ENCODE results near the gene DCTD. TPM values are rescaled to one million over a fixed set of nuclear protein-coding genes. Genes with fewer than 3 reads are reported as not detected.
A peak's percentile ranks its signal among the peaks of the same experiment; 100 is the strongest.

DCTD gene
- 100 to 1,000 TPM; 112 to 126 TPM for total RNA-seq

DNA sequence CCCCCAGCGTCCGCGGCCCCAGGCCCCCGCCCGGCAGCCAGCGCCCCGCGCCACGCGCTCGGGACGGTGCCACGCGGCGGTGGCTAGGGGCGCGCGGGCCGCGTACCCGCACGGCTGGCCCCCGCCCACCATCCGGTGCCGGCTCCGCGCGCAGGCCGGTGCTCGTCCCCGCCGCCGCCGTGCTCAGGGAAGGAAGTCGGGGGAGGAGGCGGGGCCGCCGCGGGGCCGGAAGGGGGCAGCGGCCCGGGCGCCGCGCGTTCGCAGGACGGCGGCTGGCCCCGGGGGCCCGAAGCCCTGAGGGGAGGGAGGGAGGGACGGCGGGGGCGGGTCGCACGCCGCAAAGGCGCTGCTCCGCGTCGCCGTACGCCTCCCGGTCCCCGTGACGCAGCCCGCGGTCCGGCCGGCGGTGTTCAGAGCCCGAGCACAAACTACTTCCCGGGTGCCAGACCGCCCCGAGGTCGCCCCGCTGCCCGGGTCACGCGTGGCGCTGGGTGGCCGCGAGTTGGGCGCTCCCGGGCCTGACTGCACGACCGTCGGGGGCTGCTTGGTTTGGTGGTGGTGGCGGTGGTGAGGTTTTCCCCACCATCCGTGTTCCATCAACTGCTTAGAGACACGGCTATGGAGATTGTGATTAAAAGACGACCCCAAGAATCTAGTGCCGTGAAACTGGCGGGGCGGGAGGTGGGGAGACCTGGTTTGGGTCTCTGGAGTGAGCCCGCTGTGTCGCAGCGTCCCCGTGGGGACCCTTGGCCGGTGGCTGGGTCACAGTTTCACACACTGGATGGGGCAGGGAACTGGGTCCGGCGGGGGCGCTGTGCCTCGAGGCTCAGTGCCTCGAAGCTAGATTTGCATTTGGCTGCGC is at the start of gene DCTD:
Gene DCTD (minus strand): TSS at position 205 of the 862 bp plus-strand sequence. CDS start 1,818 bp downstream, outside the sequence.
- H3K27ac Mint-ChIP-seq, result peak within 1 kb of the TSS; percentile 94
- H3K27me3 Mint-ChIP-seq (ENCODE audit: low read depth), result no peaks in the 10 kb centered on the region
- peaks cover 61% of the 10 kb centered on the region for H3K4me1 Mint-ChIP-seq (ENCODE audit: low read depth)

DNA sequence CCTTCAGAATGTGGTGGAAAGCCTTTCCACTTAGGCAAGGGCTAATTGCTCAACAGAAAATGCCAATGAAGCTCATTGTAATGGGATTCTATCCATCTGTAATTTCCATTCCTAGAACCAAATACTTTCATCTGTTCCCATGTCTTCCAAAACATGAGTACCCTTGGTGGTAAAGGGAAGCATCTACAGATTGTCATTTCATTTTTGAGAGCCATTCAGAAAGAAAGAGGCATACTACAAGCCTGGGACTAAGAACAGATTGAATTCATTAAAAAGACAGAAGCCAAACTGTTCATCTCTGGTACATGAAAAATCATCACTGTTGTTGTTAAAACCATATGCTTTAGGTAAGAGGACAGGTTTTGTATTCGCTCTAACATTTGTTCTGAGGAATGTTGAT is 43.6 kb upstream of the DCTD start:
- Mint-ChIP-seq H3K4me3 (no peak overlapping the region), H3K27ac (no peak overlapping the region), H3K27me3 (ENCODE audit: low read depth) (peaks cover 9% of the 10 kb centered on the region), H3K4me1 (ENCODE audit: low read depth) (no peaks in the 10 kb centered on the region), H3K36me3 (ENCODE audit: insufficient read depth in 2 of 2) (peaks cover 2 to 8% of the 10 kb centered on the region in 2 donors), H3K9me3 (peaks cover 2 to 3% of the 10 kb centered on the region in 2 donors)
- DNase-seq (no peak), ATAC-seq (replicated peaks in 1 of 2) (no peak)

More for the DNA sequence above, at the start of gene DCTD:
- H3K36me3 Mint-ChIP-seq (ENCODE audit: insufficient read depth in 2 of 2), result peaks cover 4 to 7% of the 10 kb centered on the region in 2 donors
- DNase-seq, result peak; percentile 88 to 90
- peak within 1 kb of the TSS; percentile 79 to 87 for H3K4me3 Mint-ChIP-seq
- peak; percentile 77 to 83 for ATAC-seq (replicated peaks in 1 of 2)
- H3K9me3 Mint-ChIP-seq, result no peaks in the 10 kb centered on the region

DNA sequence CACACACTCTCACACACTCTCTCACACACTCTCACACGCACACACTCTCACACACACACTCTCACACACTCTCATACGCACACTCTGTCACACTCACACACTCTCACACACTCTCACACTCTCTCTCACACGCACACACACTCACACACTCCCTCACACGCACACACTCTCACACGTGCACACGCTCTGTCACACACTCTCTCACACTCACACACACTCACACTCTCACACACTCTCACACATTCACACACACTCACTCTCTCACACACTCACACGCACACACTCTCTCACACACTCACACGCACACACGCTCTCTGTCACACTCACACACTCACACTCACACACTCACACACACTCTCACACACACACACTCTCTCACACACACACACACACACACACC is 43.0 kb upstream of the DCTD start:
- no peak for DNase-seq
- no peak overlapping the region for H3K27ac Mint-ChIP-seq
- peaks cover 4% of the 10 kb centered on the region for H3K27me3 Mint-ChIP-seq (ENCODE audit: low read depth)
- no peak overlapping the region for H3K4me3 Mint-ChIP-seq
- peaks cover 2 to 8% of the 10 kb centered on the region in 2 donors for H3K36me3 Mint-ChIP-seq (ENCODE audit: insufficient read depth in 2 of 2)
- no peaks in the 10 kb centered on the region for H3K4me1 Mint-ChIP-seq (ENCODE audit: low read depth)
- peaks cover 2 to 3% of the 10 kb centered on the region in 2 donors for H3K9me3 Mint-ChIP-seq
- no peak for ATAC-seq (replicated peaks in 1 of 2)

DNA sequence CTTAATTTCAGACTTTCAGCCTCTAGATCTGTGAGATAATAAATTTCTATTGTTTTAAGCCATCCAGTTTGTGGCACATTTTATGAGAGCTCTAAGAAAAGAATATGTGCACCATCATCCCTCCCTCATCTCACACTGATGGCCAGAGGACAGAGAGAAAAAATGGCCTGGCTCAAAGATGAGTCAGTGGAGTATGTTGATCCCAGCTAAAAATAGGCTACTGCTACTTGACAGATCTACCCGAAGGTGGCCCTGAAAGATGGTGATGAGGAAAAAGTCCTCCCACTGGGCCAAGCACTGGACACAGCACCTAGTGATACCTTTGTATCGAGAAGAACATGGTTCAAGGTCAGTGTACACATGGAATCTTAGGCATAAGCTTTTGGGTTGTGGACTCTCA is 38.2 kb upstream of the DCTD start:
- Mint-ChIP-seq H3K27me3 (ENCODE audit: low read depth) (no peaks in the 10 kb centered on the region), H3K36me3 (ENCODE audit: insufficient read depth in 2 of 2) (peaks cover 2 to 8% of the 10 kb centered on the region in 2 donors), H3K4me3 (no peak overlapping the region), H3K9me3 (peaks cover 2% of the 10 kb centered on the region in 2 donors), H3K4me1 (ENCODE audit: low read depth) (no peaks in the 10 kb centered on the region), H3K27ac (no peak overlapping the region)
- ATAC-seq (replicated peaks in 1 of 2) (no peak), DNase-seq (no peak)

DNA sequence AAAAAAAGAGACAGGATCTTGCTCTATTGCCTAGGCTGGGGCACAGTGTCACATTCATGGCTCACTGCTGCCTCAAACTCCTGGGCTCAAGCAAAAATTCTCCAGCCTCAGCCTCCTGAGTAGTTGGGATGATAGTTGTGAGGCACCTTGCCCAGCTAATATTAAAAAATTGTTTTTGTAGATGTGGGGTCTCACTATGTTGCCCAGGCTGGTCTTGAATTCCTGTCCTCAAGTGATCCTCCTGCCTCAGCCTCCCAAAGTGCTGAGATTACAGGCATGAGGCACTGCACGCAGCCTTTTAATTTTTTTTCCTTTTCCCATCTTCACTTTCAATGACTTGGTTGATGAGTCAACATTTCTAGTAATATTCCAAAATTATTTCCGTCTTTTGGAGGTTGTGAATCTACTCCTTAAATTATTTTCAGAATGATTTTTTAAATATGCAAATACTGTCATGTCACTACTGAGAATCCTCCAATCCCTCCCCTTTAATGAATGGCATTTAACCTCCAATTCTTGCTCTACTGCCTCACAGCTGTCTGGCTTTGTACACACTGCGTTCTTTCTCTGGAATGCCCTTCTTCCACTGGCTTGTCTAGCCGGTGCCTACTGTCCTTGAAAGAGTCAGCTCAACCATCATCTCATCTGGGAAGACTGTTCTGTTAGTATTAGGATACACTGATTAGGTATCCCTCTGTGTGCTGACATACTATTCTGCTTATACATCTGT is 27.5 kb upstream of the DCTD start:
- H3K4me3 Mint-ChIP-seq, result no peak overlapping the region
- ATAC-seq (replicated peaks in 1 of 2), result no peak
- no peak overlapping the region for H3K27ac Mint-ChIP-seq
- no peak for DNase-seq
- no peaks in the 10 kb centered on the region for H3K36me3 Mint-ChIP-seq (ENCODE audit: insufficient read depth in 2 of 2)
- no peaks in the 10 kb centered on the region for H3K4me1 Mint-ChIP-seq (ENCODE audit: low read depth)
- H3K9me3 Mint-ChIP-seq, result no peaks in the 10 kb centered on the region
- peaks cover 18% of the 10 kb centered on the region for H3K27me3 Mint-ChIP-seq (ENCODE audit: low read depth)

DNA sequence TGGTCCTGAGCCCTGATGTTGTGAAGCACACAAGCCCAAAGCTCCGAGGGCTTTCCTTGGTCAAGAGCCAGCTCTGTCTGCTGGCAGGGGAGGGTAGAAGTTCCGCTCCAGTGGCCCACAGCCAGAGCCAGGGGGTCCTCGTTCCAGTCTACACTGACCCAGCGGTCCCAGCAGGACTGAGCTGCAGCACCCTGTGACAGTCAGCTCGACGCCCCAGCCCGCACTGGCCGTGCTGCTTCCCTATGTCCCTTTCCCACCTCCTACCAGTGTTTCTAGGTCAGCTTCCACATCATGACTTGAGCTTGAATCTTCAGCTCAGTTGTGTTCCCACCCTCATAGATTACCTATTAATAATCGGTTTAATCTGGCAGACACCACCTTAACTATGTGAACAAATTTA is 22.5 kb upstream of the DCTD start:
- no peak overlapping the region for H3K4me3 Mint-ChIP-seq
- H3K27me3 Mint-ChIP-seq (ENCODE audit: low read depth), result peaks cover 18% of the 10 kb centered on the region
- H3K4me1 Mint-ChIP-seq (ENCODE audit: low read depth), result peaks cover 6% of the 10 kb centered on the region
- DNase-seq, result no peak
- ATAC-seq (replicated peaks in 1 of 2), result no peak
- no peak overlapping the region for H3K27ac Mint-ChIP-seq
- H3K36me3 Mint-ChIP-seq (ENCODE audit: insufficient read depth in 2 of 2), result no peaks in the 10 kb centered on the region
- H3K9me3 Mint-ChIP-seq, result no peaks in the 10 kb centered on the region

DNA sequence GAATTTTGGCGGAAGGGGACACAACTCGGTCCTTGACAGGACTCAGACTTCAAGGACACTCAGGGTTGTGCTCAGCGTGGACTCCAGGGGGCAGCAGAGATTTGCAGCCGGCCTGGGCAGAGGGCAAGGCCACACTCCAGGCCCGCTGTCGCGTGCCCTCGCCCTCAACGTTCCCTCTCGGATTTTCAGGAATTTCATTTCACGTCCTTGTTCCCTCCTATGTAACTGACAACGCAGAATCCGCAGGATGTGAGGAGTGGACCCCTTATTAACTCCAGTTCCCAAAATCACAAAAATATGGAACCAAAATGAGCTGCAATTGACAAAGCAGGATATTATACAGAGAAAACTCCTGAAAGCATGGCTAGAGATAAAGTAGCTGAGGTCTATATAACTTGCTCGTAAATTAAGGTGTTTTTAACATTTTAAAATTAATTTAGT is 21.0 kb upstream of the DCTD start:
- no peaks in the 10 kb centered on the region for H3K36me3 Mint-ChIP-seq (ENCODE audit: insufficient read depth in 2 of 2)
- peaks cover 10% of the 10 kb centered on the region for H3K27me3 Mint-ChIP-seq (ENCODE audit: low read depth)
- H3K4me1 Mint-ChIP-seq (ENCODE audit: low read depth), result peaks cover 6% of the 10 kb centered on the region
- H3K9me3 Mint-ChIP-seq, result no peaks in the 10 kb centered on the region
- peak; percentile 99 to 100 for ATAC-seq (replicated peaks in 1 of 2)
- peak; percentile 74 to 79 for DNase-seq
- no peak overlapping the region for H3K4me3 Mint-ChIP-seq
- no peak overlapping the region for H3K27ac Mint-ChIP-seq

DNA sequence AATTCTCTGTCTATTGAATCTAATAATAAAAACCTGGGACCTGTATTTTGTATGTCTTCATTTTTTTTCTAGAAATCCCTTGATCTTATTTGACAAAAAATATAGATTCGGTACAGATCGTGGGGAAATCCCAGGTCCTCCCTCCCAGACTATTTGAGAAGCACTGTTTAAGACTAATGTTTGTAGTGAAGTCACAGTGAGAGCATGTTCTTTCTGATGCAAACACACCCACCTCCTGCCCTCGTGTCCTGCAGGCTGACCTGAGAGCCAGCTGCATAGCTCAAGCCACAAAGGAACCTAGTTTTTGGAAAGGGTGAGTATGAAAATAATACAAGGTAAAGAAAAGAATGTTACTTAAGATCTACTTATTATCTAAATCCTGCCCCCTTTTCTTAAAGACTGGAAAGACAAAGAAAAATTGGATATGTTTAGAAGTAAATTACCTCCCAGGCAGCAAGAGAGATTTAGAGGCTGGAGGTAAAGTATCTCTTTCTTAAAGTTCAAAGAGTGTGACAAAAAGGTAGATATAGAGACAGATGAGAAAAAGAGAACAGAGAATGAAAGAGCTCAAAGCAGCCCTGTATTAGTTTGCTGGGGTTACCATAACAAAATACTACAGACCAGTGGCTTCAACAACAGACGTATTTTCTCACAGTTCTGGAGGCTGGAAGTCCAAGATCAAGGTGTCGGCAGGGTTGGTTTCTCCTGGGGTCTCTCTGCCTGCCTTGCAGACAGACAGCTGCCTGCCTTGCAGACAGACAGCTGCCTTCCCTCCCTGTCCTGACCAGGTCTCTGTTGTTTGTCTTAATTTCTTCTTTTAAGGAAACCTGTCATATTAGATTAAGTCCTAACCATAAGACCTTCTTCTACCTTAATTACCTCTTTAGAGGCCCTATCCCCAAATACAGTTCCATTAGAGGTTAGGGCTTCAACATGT is 20.4 kb upstream of the DCTD start:
- Mint-ChIP-seq H3K36me3 (ENCODE audit: insufficient read depth in 2 of 2) (no peaks in the 10 kb centered on the region), H3K9me3 (no peaks in the 10 kb centered on the region), H3K4me1 (ENCODE audit: low read depth) (peaks cover 6% of the 10 kb centered on the region), H3K27ac (no peak overlapping the region), H3K4me3 (no peak overlapping the region), H3K27me3 (ENCODE audit: low read depth) (peaks cover 10% of the 10 kb centered on the region)
- DNase-seq (no peak), ATAC-seq (replicated peaks in 1 of 2) (peak; percentile 9 to 44)

DNA sequence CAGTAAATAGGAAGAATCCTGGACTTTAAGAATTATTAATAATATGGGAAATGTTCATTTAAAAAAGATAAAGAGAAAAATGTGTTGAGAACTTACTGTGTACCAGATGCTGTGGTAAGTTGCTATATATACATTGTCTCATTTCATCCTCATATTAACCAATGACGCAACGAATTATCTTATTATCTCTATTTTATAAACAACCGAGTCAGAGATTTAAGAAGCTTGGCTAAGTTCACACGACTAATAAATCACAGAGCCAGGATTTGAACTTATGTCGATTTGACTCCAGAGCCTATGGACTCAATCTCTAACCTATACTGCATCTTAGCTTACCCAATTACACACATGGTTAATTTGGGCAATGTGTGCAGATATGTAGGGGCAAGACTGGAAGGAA is 15.5 kb upstream of the DCTD start:
- DNase-seq (no peak), ATAC-seq (replicated peaks in 1 of 2) (no peak)
- Mint-ChIP-seq H3K27ac (no peak overlapping the region), H3K27me3 (ENCODE audit: low read depth) (peaks cover 6% of the 10 kb centered on the region), H3K36me3 (ENCODE audit: insufficient read depth in 2 of 2) (no peaks in the 10 kb centered on the region), H3K4me1 (ENCODE audit: low read depth) (no peaks in the 10 kb centered on the region), H3K4me3 (no peak overlapping the region), H3K9me3 (no peaks in the 10 kb centered on the region)

DNA sequence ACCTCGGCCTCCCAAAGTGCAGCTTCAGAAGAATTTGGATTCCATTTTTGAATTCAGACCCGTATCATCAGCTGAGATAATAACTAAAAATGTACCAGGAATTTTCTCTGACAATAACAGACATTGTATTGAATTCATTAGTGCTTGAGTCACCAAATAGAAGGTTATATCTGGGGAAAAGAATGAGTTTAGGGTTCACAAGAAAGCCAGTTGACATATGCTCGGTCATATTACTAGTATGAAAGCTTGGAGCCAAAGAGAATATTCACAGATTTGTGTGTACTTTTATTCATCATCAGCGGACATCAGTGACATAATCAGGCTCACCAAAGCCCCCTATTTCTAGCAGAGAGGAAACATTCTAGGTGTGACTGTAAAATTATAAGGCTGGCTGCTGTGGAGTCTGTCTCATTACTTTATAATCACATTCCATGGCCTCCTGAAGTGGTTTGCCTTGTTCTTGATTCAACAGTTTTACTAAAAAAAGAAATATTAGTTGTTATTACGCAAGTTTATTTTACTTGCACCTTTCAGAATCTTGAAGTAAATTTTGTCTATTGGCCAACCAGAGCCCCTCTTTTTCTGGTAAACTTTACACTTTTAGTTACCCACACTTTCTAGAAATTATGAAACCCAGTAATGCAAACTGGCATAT is 14.6 kb upstream of the DCTD start:
- Mint-ChIP-seq H3K36me3 (ENCODE audit: insufficient read depth in 2 of 2) (no peaks in the 10 kb centered on the region), H3K27ac (no peak overlapping the region), H3K4me3 (no peak overlapping the region), H3K9me3 (no peaks in the 10 kb centered on the region), H3K4me1 (ENCODE audit: low read depth) (no peaks in the 10 kb centered on the region), H3K27me3 (ENCODE audit: low read depth) (no peaks in the 10 kb centered on the region)
- ATAC-seq (replicated peaks in 1 of 2) (no peak), DNase-seq (no peak)

DNA sequence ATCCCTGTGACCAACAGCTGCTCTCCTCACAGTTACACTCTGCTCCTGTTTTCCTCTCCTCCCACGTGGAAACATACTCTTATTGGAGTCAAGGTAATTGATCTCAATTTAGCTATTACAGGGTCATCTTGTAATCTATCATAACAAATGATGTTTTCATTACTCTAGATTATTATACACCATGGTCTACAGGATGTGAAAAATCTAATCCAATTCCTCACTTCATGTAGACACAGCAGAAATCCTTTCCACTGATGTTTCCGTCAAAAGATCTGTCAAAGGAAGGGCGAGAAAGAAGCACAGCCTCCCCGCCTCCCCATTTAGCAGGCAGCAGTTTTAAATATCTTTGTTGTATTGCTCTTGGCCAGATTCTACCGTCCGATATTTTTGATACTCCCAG is 13.7 kb upstream of the DCTD start:
- Mint-ChIP-seq H3K9me3 (no peaks in the 10 kb centered on the region), H3K36me3 (ENCODE audit: insufficient read depth in 2 of 2) (no peaks in the 10 kb centered on the region), H3K4me3 (no peak overlapping the region), H3K27me3 (ENCODE audit: low read depth) (no peaks in the 10 kb centered on the region), H3K27ac (no peak overlapping the region), H3K4me1 (ENCODE audit: low read depth) (no peaks in the 10 kb centered on the region)
- ATAC-seq (replicated peaks in 1 of 2) (no peak), DNase-seq (no peak)

DNA sequence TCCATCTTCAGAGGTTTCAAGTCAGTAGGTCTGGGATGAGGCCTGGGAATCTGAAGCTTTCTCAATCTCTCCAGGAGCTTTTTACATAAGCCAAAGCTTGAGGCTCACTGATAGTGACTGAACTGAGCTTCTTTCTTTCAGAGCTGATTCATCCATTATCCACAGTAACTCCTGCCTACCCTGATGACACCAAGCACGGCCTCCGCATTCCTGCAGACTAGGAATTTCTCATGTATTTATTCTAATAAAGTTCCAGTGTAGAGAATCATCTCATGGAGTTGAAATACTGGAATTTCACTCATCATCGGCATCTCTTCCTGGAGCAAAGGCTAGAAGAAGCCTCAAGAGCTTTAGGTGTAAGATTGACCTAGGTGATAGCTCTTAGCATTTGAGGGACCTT is 12.1 kb upstream of the DCTD start:
- H3K36me3 Mint-ChIP-seq (ENCODE audit: insufficient read depth in 2 of 2), result no peaks in the 10 kb centered on the region
- no peak overlapping the region for H3K27ac Mint-ChIP-seq
- ATAC-seq (replicated peaks in 1 of 2) (no peak), DNase-seq (no peak)
- no peaks in the 10 kb centered on the region for H3K9me3 Mint-ChIP-seq
- H3K4me3 Mint-ChIP-seq, result no peak overlapping the region
- H3K4me1 Mint-ChIP-seq (ENCODE audit: low read depth), result no peaks in the 10 kb centered on the region
- no peaks in the 10 kb centered on the region for H3K27me3 Mint-ChIP-seq (ENCODE audit: low read depth)
